ENCODE measurements around the gene MMP27. TPM values are rescaled to one million over a fixed set of nuclear protein-coding genes. Genes with fewer than 3 reads are reported as not detected.
A peak's percentile ranks its signal among the peaks of the same experiment; 100 is the strongest.

MMP27 gene
- total RNA-seq, 1 experiment from 2014 or later, result not detected

GRCh38 chr11:102703826-102704493 is 1.6 kb downstream of the MMP27 start:
- Mint-ChIP-seq H3K36me3 (ENCODE audit: insufficient read depth in 1 of 3, low read depth in 3 of 3) (no peaks in the 10 kb centered on the region), H3K27ac (no peak overlapping the region; a peak in 1 of 7 replicates), H3K4me1 (no peaks in the 10 kb centered on the region), H3K9me3 (no peaks in the 10 kb centered on the region), H3K4me3 (no peak overlapping the region), H3K27me3 (ENCODE audit: low read depth) (no peaks in the 10 kb centered on the region; the same call in 1 of the 2 replicates)
- Histone ChIP-seq H3K18ac (ENCODE audit: insufficient read length, low read depth, low read length) (no peak overlapping the region), H3K27ac (ENCODE audit: insufficient read length, low read depth, low read length) (no peak overlapping the region), H3K9me3 (ENCODE audit: control insufficient read depth, low read depth, low read length) (no peaks in the 10 kb centered on the region), H4K5ac (ENCODE audit: insufficient read length, low read depth, low read length) (no peak overlapping the region), H3T11ph (ENCODE audit: low read length) (no peak overlapping the region), H2BK120ac (ENCODE audit: low read depth, low read length, poor library complexity, severe bottlenecking) (no peak overlapping the region), H3K79me1 (ENCODE audit: insufficient read depth, low read depth, low read length, poor library complexity, severe bottlenecking) (no peaks in the 10 kb centered on the region), H2BK12ac (ENCODE audit: insufficient read length, low read depth, low read length) (no peak overlapping the region), H4K91ac (ENCODE audit: insufficient read length, low read depth, low read length) (no peak overlapping the region), H3K4me2 (ENCODE audit: insufficient read depth, insufficient read length, low read length) (no peak overlapping the region), H3K23ac (ENCODE audit: insufficient read length, low read depth, low read length) (no peak overlapping the region), H3K79me2 (ENCODE audit: insufficient read depth, low read length) (no peaks in the 10 kb centered on the region), H3K23me2 (ENCODE audit: insufficient read length, low read depth, low read length, poor library complexity, severe bottlenecking) (no peaks in the 10 kb centered on the region), H3K56ac (ENCODE audit: insufficient read length, low read depth, low read length) (no peak overlapping the region), H2BK5ac (ENCODE audit: insufficient read length, low read length) (no peak overlapping the region), H4K20me1 (ENCODE audit: control insufficient read depth, insufficient read depth, insufficient read length) (no peaks in the 10 kb centered on the region), H3K27me3 (ENCODE audit: insufficient read depth, low read length) (no peaks in the 10 kb centered on the region), H2BK20ac (ENCODE audit: low read depth, low read length, poor library complexity, severe bottlenecking) (peak overlapping the region; percentile 45), H2AFZ (ENCODE audit: low read length) (no peak overlapping the region), H2BK15ac (ENCODE audit: low read depth, low read length) (no peak overlapping the region), H3K4me1 (ENCODE audit: insufficient read depth, low read length) (no peaks in the 10 kb centered on the region), H3K9ac (ENCODE audit: extremely low read depth, insufficient read length, low read length) (no peak overlapping the region), H3K4ac (ENCODE audit: low read depth, low read length) (no peak overlapping the region), H2AK5ac (ENCODE audit: insufficient read length, low read length) (no peak overlapping the region), H3K14ac (ENCODE audit: insufficient read depth, low read length) (no peak overlapping the region), H4K8ac (replicated peaks; ENCODE audit: insufficient read length, low read depth, low read length) (no peak overlapping the region)
- TF ChIP-seq, protein P1, sequence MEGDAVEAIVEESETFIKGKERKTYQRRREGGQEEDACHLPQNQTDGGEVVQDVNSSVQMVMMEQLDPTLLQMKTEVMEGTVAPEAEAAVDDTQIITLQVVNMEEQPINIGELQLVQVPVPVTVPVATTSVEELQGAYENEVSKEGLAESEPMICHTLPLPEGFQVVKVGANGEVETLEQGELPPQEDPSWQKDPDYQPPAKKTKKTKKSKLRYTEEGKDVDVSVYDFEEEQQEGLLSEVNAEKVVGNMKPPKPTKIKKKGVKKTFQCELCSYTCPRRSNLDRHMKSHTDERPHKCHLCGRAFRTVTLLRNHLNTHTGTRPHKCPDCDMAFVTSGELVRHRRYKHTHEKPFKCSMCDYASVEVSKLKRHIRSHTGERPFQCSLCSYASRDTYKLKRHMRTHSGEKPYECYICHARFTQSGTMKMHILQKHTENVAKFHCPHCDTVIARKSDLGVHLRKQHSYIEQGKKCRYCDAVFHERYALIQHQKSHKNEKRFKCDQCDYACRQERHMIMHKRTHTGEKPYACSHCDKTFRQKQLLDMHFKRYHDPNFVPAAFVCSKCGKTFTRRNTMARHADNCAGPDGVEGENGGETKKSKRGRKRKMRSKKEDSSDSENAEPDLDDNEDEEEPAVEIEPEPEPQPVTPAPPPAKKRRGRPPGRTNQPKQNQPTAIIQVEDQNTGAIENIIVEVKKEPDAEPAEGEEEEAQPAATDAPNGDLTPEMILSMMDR (conservative IDR thresholded peaks at IDR 0.05), result no peak
- no peak for DNase-seq
- no CpG with 5 or more reads among the region's 3 CpGs for WGBS (ENCODE audit: extremely low coverage, insufficient read length, low lambda C conversion rate)
